Prostate gland (tissue), 2 donors: ENCODE results near the gene MCM7. TPM values are rescaled to one million over a fixed set of nuclear protein-coding genes. Genes with fewer than 3 reads are reported as not detected.

Experiments used
- DNase-seq: peaks from one replicate; pipeline ENCODE4 v3.0.0-alpha.2; 2019; ENCODE audit warnings: low spot score
- H3K27ac ChIP-seq, 2 donors: fragments of 200-600 bp; sonication (generic); 2 replicates each; pipeline ENCODE4 v1.5.1; 2017 to 2019
- H3K27me3 ChIP-seq: fragments of 200-600 bp; sonication (generic); replicated peaks from 2 replicates; pipeline ENCODE4 v1.5.1; 2019; ENCODE audit not compliant: insufficient read depth
- H3K36me3 ChIP-seq, 2 donors: fragments of 200-600 bp; sonication (generic); 1 replicate in 1 of 2; 2 replicates in 1 of 2; pipeline versions ENCODE4 v1.5.1 to v1.8.1; 2017 to 2019
- H3K4me1 ChIP-seq: fragments of 200-600 bp; sonication (generic); replicated peaks from 2 replicates; pipeline ENCODE4 v1.5.1; 2019
- H3K4me3 ChIP-seq, 2 donors: fragments of 200-600 bp; sonication (generic); 2 replicates each; pipeline ENCODE4 v1.5.1; 2017 to 2019
- H3K9me3 ChIP-seq: fragments of 200-600 bp; sonication (generic); 2 replicates; pipeline ENCODE4 v1.5.1; 2017
- POLR2A ChIP-seq: fragments of 450-650 bp; IDR thresholded peaks from one replicate; pipeline ENCODE4 v1.6.1; 2016; ENCODE audit warnings: antibody characterized with exemption, mild to moderate bottlenecking
- POLR2AphosphoS5 ChIP-seq: sonication (generic); formaldehyde crosslinking; IDR thresholded peaks from one replicate; pipeline ENCODE4 v1.6.1; 2017; ENCODE audit warnings: antibody characterized with exemption
- WGBS: methylation state at CpG from one replicate; pipeline ENCODE4 v1.1.5; 2018; 5-methylcytosine and 5-hydroxymethylcytosine counted together
- intact Hi-C: fragments of 100-400 bp; cut with DNase I; formaldehyde crosslinking; loops from one replicate; pipeline ENCODE4 v1.14.2; 2022
- total RNA-seq, 2 donors: library from RNA; depleted of rRNA; stranded (reverse); fragments of >200 nt; gene quantifications; one replicate each; pipeline ENCODE4 v1.1.0, GENCODE V29; 2016
- TF ChIP-seq, protein P1 (sequence below), 4 experiments: fragments of 200-600 bp in 2 of 4; fragments of 450-650 bp in 2 of 4; sonication (generic) in 2 of 4; IDR thresholded peaks; 1 replicate in 3 of 4; 2 replicates in 1 of 4; pipeline ENCODE4 v1.5.1; 2016 to 2019; ENCODE audit warnings: antibody characterized with exemption in 4 of 4, mild to moderate bottlenecking in 2 of 4, moderate library complexity in 2 of 4

The MCM7 gene
- total RNA-seq, 2 donors from 2014 or later: 47.5 to 68.7 TPM

DNA sequence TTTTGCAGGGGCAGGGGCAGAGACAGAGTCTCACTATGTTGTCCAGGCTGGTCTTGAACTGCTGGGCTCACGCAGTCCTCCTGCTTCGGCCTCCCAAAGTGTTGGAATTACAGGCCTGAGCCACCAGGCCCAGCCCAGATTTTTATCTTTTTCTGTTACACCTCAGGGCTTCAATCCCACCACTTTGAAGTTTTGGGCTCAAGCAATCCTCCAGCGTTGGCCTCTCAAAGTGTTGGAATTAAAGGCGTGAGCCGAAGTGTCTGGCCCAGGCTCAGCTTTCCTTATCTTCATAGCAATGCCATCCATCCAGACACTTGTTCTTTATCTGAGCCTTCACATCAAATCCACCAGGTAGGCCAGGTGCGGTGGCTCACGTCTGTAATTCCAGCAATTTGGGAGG lies 13.8 kb upstream of the MCM7 start:
- 92% methylated on average over 7 of the region's 7 CpGs for WGBS
- Histone ChIP-seq H3K4me3 (no peak overlapping the region), H3K36me3 (peaks cover 4 to 10% of the 10 kb centered on the region in 2 donors), H3K9me3 (no peaks in the 10 kb centered on the region), H3K27me3 (no peaks in the 10 kb centered on the region), H3K4me1 (no peaks in the 10 kb centered on the region), H3K27ac (no peak overlapping the region)
- no peak for DNase-seq
- no peak for TF ChIP-seq POLR2A
- TF ChIP-seq, protein P1, sequence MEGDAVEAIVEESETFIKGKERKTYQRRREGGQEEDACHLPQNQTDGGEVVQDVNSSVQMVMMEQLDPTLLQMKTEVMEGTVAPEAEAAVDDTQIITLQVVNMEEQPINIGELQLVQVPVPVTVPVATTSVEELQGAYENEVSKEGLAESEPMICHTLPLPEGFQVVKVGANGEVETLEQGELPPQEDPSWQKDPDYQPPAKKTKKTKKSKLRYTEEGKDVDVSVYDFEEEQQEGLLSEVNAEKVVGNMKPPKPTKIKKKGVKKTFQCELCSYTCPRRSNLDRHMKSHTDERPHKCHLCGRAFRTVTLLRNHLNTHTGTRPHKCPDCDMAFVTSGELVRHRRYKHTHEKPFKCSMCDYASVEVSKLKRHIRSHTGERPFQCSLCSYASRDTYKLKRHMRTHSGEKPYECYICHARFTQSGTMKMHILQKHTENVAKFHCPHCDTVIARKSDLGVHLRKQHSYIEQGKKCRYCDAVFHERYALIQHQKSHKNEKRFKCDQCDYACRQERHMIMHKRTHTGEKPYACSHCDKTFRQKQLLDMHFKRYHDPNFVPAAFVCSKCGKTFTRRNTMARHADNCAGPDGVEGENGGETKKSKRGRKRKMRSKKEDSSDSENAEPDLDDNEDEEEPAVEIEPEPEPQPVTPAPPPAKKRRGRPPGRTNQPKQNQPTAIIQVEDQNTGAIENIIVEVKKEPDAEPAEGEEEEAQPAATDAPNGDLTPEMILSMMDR (IDR thresholded peaks at IDR 0.05): no peak
- no peak for TF ChIP-seq POLR2AphosphoS5
- intact Hi-C loops: no loop called here

DNA sequence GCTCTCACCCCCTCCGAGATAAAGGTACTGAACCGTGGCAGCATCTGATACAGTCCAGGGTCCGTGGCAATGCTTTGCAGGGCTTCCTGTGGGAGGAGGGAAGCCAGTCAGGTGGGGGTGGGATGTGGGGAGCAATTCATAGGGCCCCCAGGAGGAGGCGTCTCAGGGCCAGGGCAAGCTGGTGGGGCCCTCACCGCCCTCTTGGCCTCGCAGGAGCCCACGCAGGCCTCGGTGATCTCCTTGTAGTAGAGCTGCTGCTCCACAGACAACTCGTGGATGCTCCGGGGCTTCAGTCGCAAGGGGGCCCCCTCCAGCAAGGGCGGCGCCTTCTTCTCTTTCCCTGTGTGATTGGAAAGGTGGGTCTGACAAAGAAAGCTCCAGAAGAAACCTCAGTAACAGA lies 10.7 kb upstream of the MCM7 start:
- WGBS: 85% methylated on average over 13 of the region's 13 CpGs
- TF ChIP-seq, protein P1 (IDR thresholded peaks at IDR 0.05): no peak
- no peak for TF ChIP-seq POLR2AphosphoS5
- no peak for TF ChIP-seq POLR2A
- no peaks in the 10 kb centered on the region for H3K27me3 ChIP-seq
- no peaks in the 10 kb centered on the region for H3K9me3 ChIP-seq
- peaks cover 4 to 13% of the 10 kb centered on the region in 2 donors for H3K36me3 ChIP-seq
- H3K4me3 ChIP-seq: no peak overlapping the region
- no peak overlapping the region for H3K27ac ChIP-seq
- intact Hi-C loops: no loop called here
- no peak for DNase-seq
- H3K4me1 ChIP-seq: no peaks in the 10 kb centered on the region

DNA sequence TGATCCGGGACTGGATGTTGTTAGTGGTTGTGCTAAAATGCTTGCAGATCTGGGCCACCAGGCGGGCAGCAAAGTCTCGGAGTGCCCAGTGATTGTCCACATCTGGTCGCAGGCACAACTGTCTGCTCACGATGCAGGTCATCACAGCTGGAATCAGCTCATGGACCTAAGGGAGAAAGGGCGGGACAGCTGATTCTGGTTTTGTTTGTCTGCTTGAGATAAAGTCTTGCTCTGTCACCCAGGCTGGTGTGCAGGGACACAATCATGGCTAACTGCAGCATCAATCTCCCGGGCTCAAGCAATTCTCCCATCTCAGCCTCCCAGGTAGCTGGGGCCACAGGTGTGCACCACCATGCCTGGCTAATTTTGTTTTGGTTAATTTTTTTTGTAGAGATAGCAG lies 10.0 kb upstream of the MCM7 start:
- TF ChIP-seq POLR2A: no peak
- TF ChIP-seq POLR2AphosphoS5: no peak
- TF ChIP-seq, protein P1 (IDR thresholded peaks at IDR 0.05): no peak
- no peak overlapping the region for H3K27ac ChIP-seq
- no peaks in the 10 kb centered on the region for H3K4me1 ChIP-seq
- intact Hi-C loops: no loop called here
- no peaks in the 10 kb centered on the region for H3K9me3 ChIP-seq
- no peaks in the 10 kb centered on the region for H3K27me3 ChIP-seq
- 86% methylated on average over 7 of the region's 7 CpGs for WGBS
- no peak for DNase-seq
- H3K4me3 ChIP-seq: no peak overlapping the region
- peaks cover 5 to 17% of the 10 kb centered on the region in 2 donors for H3K36me3 ChIP-seq

DNA sequence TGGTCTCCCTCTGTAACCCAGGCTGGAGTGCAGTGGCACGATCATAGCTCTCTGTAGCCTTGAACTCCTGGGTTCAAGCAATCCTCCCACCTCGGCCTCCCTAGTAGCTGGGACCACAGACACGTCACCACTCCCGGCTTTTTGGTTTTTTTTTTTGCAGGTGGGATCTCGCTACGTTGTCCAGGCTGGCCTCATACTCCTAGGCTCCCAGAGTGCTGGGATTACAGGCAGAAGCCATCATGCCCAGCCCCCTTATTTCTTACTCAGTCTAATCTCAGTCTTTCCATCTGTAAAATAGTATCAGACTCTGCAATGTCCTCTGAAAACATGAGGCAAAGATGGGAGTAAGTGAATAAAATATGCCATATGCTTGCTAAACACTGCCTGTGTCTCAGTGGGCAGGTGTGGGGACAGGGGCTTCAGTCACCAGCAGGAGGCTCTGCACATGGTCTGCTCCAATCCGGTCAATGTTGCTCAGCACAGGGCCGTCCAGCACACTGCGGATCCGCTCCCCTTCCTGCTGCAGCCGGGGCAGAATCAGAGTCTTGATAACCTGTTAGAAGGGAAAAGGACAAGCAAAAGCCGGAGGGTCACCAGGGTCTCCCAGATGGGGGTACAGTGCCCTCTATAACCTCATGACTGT lies 8.4 kb upstream of the MCM7 start:
- H3K36me3 ChIP-seq: peaks cover 7 to 17% of the 10 kb centered on the region in 2 donors
- H3K27me3 ChIP-seq: no peaks in the 10 kb centered on the region
- 82% methylated on average over 12 of the region's 12 CpGs for WGBS
- DNase-seq: no peak
- H3K27ac ChIP-seq: no peak overlapping the region
- no peak overlapping the region for H3K4me3 ChIP-seq
- intact Hi-C loops: no loop called here
- no peaks in the 10 kb centered on the region for H3K9me3 ChIP-seq
- no peaks in the 10 kb centered on the region for H3K4me1 ChIP-seq
- TF ChIP-seq POLR2A: no peak
- no peak for TF ChIP-seq POLR2AphosphoS5
- TF ChIP-seq, protein P1 (IDR thresholded peaks at IDR 0.05): no peak

DNA sequence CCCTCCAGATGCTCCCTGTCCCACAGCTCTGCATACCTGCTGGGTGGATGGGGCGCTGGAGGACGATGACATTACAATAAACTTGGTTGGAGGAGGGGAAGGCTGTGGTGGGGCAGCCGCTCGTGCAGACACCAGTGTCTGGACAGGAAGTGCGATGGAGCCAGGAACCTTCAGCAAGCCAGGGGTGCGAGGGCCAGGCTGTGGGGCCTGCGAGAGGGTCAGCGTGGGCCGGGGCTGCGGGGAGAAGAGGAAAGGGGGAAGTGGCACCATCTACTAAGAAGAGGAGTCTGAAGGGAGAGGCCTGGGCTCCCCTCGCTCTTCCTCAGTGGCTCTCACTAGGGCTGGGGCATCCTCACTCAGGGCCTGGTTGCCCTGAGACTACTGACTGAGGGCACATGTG lies 6.7 kb upstream of the MCM7 start:
- WGBS: 77% methylated on average over 11 of the region's 11 CpGs
- intact Hi-C loops: no loop called here
- Histone ChIP-seq H3K27me3 (no peaks in the 10 kb centered on the region), H3K9me3 (no peaks in the 10 kb centered on the region), H3K36me3 (peaks cover 7 to 17% of the 10 kb centered on the region in 2 donors), H3K27ac (no peak overlapping the region), H3K4me1 (no peaks in the 10 kb centered on the region), H3K4me3 (no peak overlapping the region)
- DNase-seq: no peak
- TF ChIP-seq POLR2AphosphoS5 (no peak), POLR2A (no peak)
- TF ChIP-seq, protein P1 (IDR thresholded peaks at IDR 0.05): no peak
